B cell (primary cell): Measurements from ENCODE around the gene AHCTF1. TPM values are rescaled to one million over a fixed set of nuclear protein-coding genes. Genes with fewer than 3 reads are reported as not detected.
A peak's percentile ranks its signal among the peaks of the same experiment; 100 is the strongest.

Experiments used
- ATAC-seq: fragments of 200-7000 bp; cut with Tn5 transposase; one replicate; pipeline ENCODE4 v1.10.0; 2021; ENCODE audit warnings: low read depth, mild to moderate bottlenecking, moderate number of reproducible peaks, moderate library complexity
- CTCF ChIA-PET: fragments of 350-600 bp; sonication (Branson Sonifier 250); formaldehyde crosslinking; loops from one replicate; lab custom pipeline; 2021; ENCODE audit warnings: antibody characterized with exemption, inconsistent platforms; lab: Charles Lee
- POLR2A ChIA-PET: fragments of 350-600 bp; sonication (Branson Sonifier 250); formaldehyde crosslinking; loops from one replicate; lab custom pipeline; 2021; ENCODE audit warnings: antibody characterized with exemption; lab: Charles Lee
- DNase-seq: peaks from one replicate; pipeline ENCODE4 v3.0.0; 2013
- H2AFZ ChIP-seq: 2 replicates; pipeline ENCODE4 v1.6.1; 2012; ENCODE audit warnings: mild to moderate bottlenecking, low read depth, low read length; ENCODE audit not compliant: insufficient read depth, poor library complexity, severe bottlenecking
- H3K27ac ChIP-seq, 2 donors: 1 replicate in 1 of 2; 2 replicates in 1 of 2; pipeline ENCODE4 v1.5.1; 2012 to 2013; ENCODE audit warnings: low read length in 2 of 2, mild to moderate bottlenecking in 2 of 2, moderate library complexity in 1 of 2
- H3K27me3 ChIP-seq, 4 experiments: fragments of 200-600 bp in 1 of 4; sonication (generic) in 1 of 4; replicated peaks in 1 of 4; 1 replicate in 2 of 4; 2 replicates in 2 of 4; pipeline versions ENCODE4 v1.6.1 to v1.7.0; 2013 to 2016; ENCODE audit warnings: low read length in 3 of 4, mild to moderate bottlenecking in 2 of 4, mixed read lengths in 1 of 4, moderate library complexity in 1 of 4; ENCODE audit not compliant: insufficient read depth in 4 of 4, control insufficient read depth in 3 of 4; ENCODE audit errors: control extremely low read depth in 1 of 4
- H3K36me3 ChIP-seq, 2 experiments: replicated peaks in 1 of 2; 1 replicate in 1 of 2; 2 replicates in 1 of 2; pipeline versions ENCODE4 v1.6.1 to v1.7.1; 2013; ENCODE audit warnings: low read length in 1 of 2; ENCODE audit not compliant: insufficient read depth in 2 of 2, control insufficient read depth in 1 of 2; ENCODE audit errors: control extremely low read depth in 1 of 2, extremely low read depth in 1 of 2
- H3K4me1 ChIP-seq, 2 donors: fragments of 200-600 bp in 1 of 2; sonication (generic) in 1 of 2; 1 replicate in 1 of 2; 2 replicates in 1 of 2; pipeline versions ENCODE4 v1.5.1 to v1.6.1; 2013 to 2017; ENCODE audit warnings: low read length in 2 of 2; ENCODE audit not compliant: control insufficient read depth in 2 of 2, insufficient read depth in 2 of 2
- H3K4me2 ChIP-seq: replicated peaks from 2 replicates; pipeline ENCODE3; 2012; ENCODE audit warnings: mild to moderate bottlenecking, low read depth, low read length; ENCODE audit not compliant: poor library complexity, severe bottlenecking
- H3K4me3 ChIP-seq, 5 experiments: fragments of 200-600 bp in 1 of 5; sonication (generic) in 1 of 5; 1 replicate in 3 of 5; 2 replicates in 2 of 5; pipeline versions ENCODE4 v1.5.1 to v1.7.0; 2011 to 2016; ENCODE audit warnings: low read length in 4 of 5, mild to moderate bottlenecking in 4 of 5, low read depth in 2 of 5, control low read depth in 1 of 5, moderate library complexity in 1 of 5; ENCODE audit not compliant: insufficient read depth in 1 of 5; ENCODE audit errors: control extremely low read depth in 1 of 5, extremely low read depth in 1 of 5
- H3K79me2 ChIP-seq: fragments of 200-600 bp; sonication (generic); one replicate; pipeline ENCODE4 v1.6.0; 2016; ENCODE audit warnings: low read length; ENCODE audit not compliant: control insufficient read depth, insufficient read depth
- H3K9ac ChIP-seq: fragments of 200-600 bp; sonication (generic); 2 replicates; pipeline ENCODE4 v1.6.1; 2017; ENCODE audit warnings: mild to moderate bottlenecking, low read length, moderate library complexity
- H3K9me3 ChIP-seq, 3 donors: one replicate each; pipeline versions ENCODE4 v1.6.1 to v1.7.1; 2013; ENCODE audit warnings: low read length in 2 of 3; ENCODE audit not compliant: control insufficient read depth in 2 of 3, insufficient read depth in 1 of 3; ENCODE audit errors: control extremely low read depth in 1 of 3
- H4K20me1 ChIP-seq: 2 replicates; pipeline ENCODE4 v1.6.0; 2012; ENCODE audit warnings: mild to moderate bottlenecking, low read length; ENCODE audit not compliant: insufficient read depth, control insufficient read depth, poor library complexity, severe bottlenecking
- H3K27ac Mint-ChIP-seq: one replicate; pipeline ENCODE4 v1.8.0; 2021; ENCODE audit warnings: mixed read lengths
- H3K27me3 Mint-ChIP-seq: one replicate; pipeline ENCODE4 v1.8.0; 2021; ENCODE audit warnings: mixed read lengths
- H3K4me1 Mint-ChIP-seq: one replicate; pipeline ENCODE4 v1.8.0; 2021; ENCODE audit warnings: mixed read lengths
- H3K4me3 Mint-ChIP-seq: one replicate; pipeline ENCODE4 v1.8.0; 2021; ENCODE audit warnings: mixed read lengths
- H3K9me3 Mint-ChIP-seq: one replicate; pipeline ENCODE4 v1.8.0; 2022; ENCODE audit warnings: mixed read lengths; ENCODE audit not compliant: insufficient read depth
- CTCF ChIP-seq: fragments of 200-600 bp; IDR thresholded peaks from one replicate; pipeline ENCODE4 v1.8.0; 2022; ENCODE audit warnings: antibody characterized with exemption, mild to moderate bottlenecking
- EZH2 ChIP-seq: IDR thresholded peaks from 2 replicates; pipeline ENCODE4 v1.6.1; 2012; ENCODE audit warnings: borderline replicate concordance, low read depth, mild to moderate bottlenecking, moderate library complexity, low read length; ENCODE audit not compliant: insufficient read depth, poor library complexity, severe bottlenecking
- WGBS: methylation state at CpG from one replicate; pipeline ENCODE4 v1.1.5; 2013; ENCODE audit warnings: missing lambda C conversion rate; ENCODE audit not compliant: insufficient coverage; 5-methylcytosine and 5-hydroxymethylcytosine counted together
- intact Hi-C: fragments of 100-400 bp; cut with micrococcal nuclease; formaldehyde crosslinking; loops from one replicate; pipeline ENCODE4 v1.10.0; 2022
- polyA plus RNA-seq: library from polyadenylated mRNA; depleted of rRNA; stranded (reverse); fragments of >200 nt; gene quantifications from 2 replicates; pipeline ENCODE4 v1.2.3, GENCODE V29; 2012
- total RNA-seq, 2 donors: library from RNA; stranded (reverse); fragments of 120-200 nt in 1 of 2; gene quantifications; 1 replicate in 1 of 2; 2 replicates in 1 of 2; pipeline versions ENCODE4 v1.2.3 to v1.2.4, GENCODE V29; 2013 to 2022

The AHCTF1 gene
- total and polyA plus RNA-seq, 2 donors (not counting 1 experiment from before 2014, with no cell fraction given): 8.6 to 34.8 TPM

GRCh38 chr1:246836209-246836966 lies 95.4 kb downstream of the AHCTF1 start:
- H3K4me1 ChIP-seq: no peaks in the 10 kb centered on the region
- no peak overlapping the region for H3K9ac ChIP-seq
- H3K4me2 ChIP-seq: no peak overlapping the region
- DNase-seq (no peak), ATAC-seq (no peak)
- H3K79me2 ChIP-seq: no peaks in the 10 kb centered on the region
- intact Hi-C loops: no loop called here
- H4K20me1 ChIP-seq: no peaks in the 10 kb centered on the region
- POLR2A ChIA-PET: no interaction called here
- peaks cover 5% of the 10 kb centered on the region for H3K27me3 Mint-ChIP-seq
- 89% methylated on average over 3 of the region's 6 CpGs for WGBS
- H3K36me3 ChIP-seq: peaks cover 3 to 7% of the 10 kb centered on the region in 2 experiments
- H2AFZ ChIP-seq: no peak overlapping the region
- peaks cover 2% of the 10 kb centered on the region for H3K4me1 Mint-ChIP-seq
- H3K9me3 ChIP-seq: no peaks in the 10 kb centered on the region
- H3K27ac ChIP-seq: no peak overlapping the region
- no peak overlapping the region for H3K4me3 Mint-ChIP-seq
- no peak for TF ChIP-seq CTCF
- TF ChIP-seq EZH2: no peak
- no peak overlapping the region for H3K4me3 ChIP-seq
- no peaks in the 10 kb centered on the region for H3K9me3 Mint-ChIP-seq
- CTCF ChIA-PET: no interaction called here
- H3K27ac Mint-ChIP-seq: peak overlapping the region; percentile 10
- H3K27me3 ChIP-seq: no peaks in the 10 kb centered on the region

- DNase-seq (no peak), ATAC-seq (no peak)
- Mint-ChIP-seq H3K4me1 (no peaks in the 10 kb centered on the region), H3K9me3 (peaks cover 6% of the 10 kb centered on the region), H3K27me3 (peaks cover 10% of the 10 kb centered on the region), H3K27ac (no peak overlapping the region), H3K4me3 (no peak overlapping the region)
- ChIA-PET CTCF (no interaction called here), POLR2A (no interaction called here)
- TF ChIP-seq CTCF: no peak
- no peak for TF ChIP-seq EZH2
- 24% methylated on average over 2 of the region's 4 CpGs for WGBS
- Histone ChIP-seq H3K4me3 (no peak overlapping the region), H3K36me3 (no peaks in the 10 kb centered on the region), H3K4me2 (no peak overlapping the region), H2AFZ (no peak overlapping the region), H3K27me3 (no peaks in the 10 kb centered on the region), H4K20me1 (no peaks in the 10 kb centered on the region), H3K79me2 (no peaks in the 10 kb centered on the region), H3K9me3 (no peaks in the 10 kb centered on the region), H3K4me1 (no peaks in the 10 kb centered on the region), H3K9ac (no peak overlapping the region), H3K27ac (no peak overlapping the region)
- intact Hi-C loops: no loop called here
Measured at GRCh38 chr1:246831543-246831942, 100.2 kb downstream of the AHCTF1 start.
